ENCODE measurements around the gene TEPSIN.

Gene TEPSIN

GRCh38 chr17:81235822-81236740 is 2.8 kb downstream of the TEPSIN start:
- peaks cover 17% of the 10 kb centered on the region for H3K4me1 ChIP-seq
- H3K79me2 ChIP-seq, result peaks cover 28% of the 10 kb centered on the region
- H2AFZ ChIP-seq, result no peak overlapping the region
- no peak overlapping the region for H3K27ac ChIP-seq
- H3K9me3 ChIP-seq (ENCODE audit: control insufficient read depth, low read length), result no peaks in the 10 kb centered on the region
- H3K9ac ChIP-seq, result no peak overlapping the region
- H3K4me3 ChIP-seq (ENCODE audit: low read depth, low read length), result no peak overlapping the region
- no peaks in the 10 kb centered on the region for H3K27me3 ChIP-seq (ENCODE audit: control insufficient read depth, insufficient read depth, low read length)
- TF ChIP-seq CTCF (IDR thresholded peaks at IDR 0.05), result no peak
- no peak overlapping the region for H3K4me2 ChIP-seq (ENCODE audit: low read length)
- H3K36me3 ChIP-seq (ENCODE audit: control insufficient read depth, insufficient read depth, low read length), result no peaks in the 10 kb centered on the region

GRCh38 chr17:81234940-81235821 is 3.7 kb downstream of the TEPSIN start:
- no peak overlapping the region for H2AFZ ChIP-seq
- H3K4me1 ChIP-seq, result peaks cover 14% of the 10 kb centered on the region
- H3K27me3 ChIP-seq (ENCODE audit: control insufficient read depth, insufficient read depth, low read length), result no peaks in the 10 kb centered on the region
- H3K9ac ChIP-seq, result no peak overlapping the region
- no peaks in the 10 kb centered on the region for H3K9me3 ChIP-seq (ENCODE audit: control insufficient read depth, low read length)
- H3K4me2 ChIP-seq (ENCODE audit: low read length), result no peak overlapping the region
- H3K79me2 ChIP-seq, result peaks cover 27% of the 10 kb centered on the region
- no peak for TF ChIP-seq CTCF (IDR thresholded peaks at IDR 0.05)
- H3K4me3 ChIP-seq (ENCODE audit: low read depth, low read length), result no peak overlapping the region
- no peak overlapping the region for H3K27ac ChIP-seq
- no peaks in the 10 kb centered on the region for H3K36me3 ChIP-seq (ENCODE audit: control insufficient read depth, insufficient read depth, low read length)

- H3K4me3 ChIP-seq (ENCODE audit: low read depth, low read length), result no peak overlapping the region
- peaks cover 23% of the 10 kb centered on the region for H3K79me2 ChIP-seq
- H3K4me1 ChIP-seq, result peaks cover 9% of the 10 kb centered on the region
- no peak overlapping the region for H3K27ac ChIP-seq
- no peaks in the 10 kb centered on the region for H3K27me3 ChIP-seq (ENCODE audit: control insufficient read depth, insufficient read depth, low read length)
- H3K9me3 ChIP-seq (ENCODE audit: control insufficient read depth, low read length), result no peaks in the 10 kb centered on the region
- H2AFZ ChIP-seq, result no peak overlapping the region
- no peak overlapping the region for H3K4me2 ChIP-seq (ENCODE audit: low read length)
- H3K9ac ChIP-seq, result no peak overlapping the region
- H3K36me3 ChIP-seq (ENCODE audit: control insufficient read depth, insufficient read depth, low read length), result no peaks in the 10 kb centered on the region
- no peak for TF ChIP-seq CTCF (IDR thresholded peaks at IDR 0.05)
Measured at GRCh38 chr17:81234506-81234855, 4.4 kb downstream of the TEPSIN start.

GRCh38 chr17:81233811-81234505 is 4.9 kb downstream of the TEPSIN start:
- no peak for TF ChIP-seq CTCF (IDR thresholded peaks at IDR 0.05)
- no peaks in the 10 kb centered on the region for H3K36me3 ChIP-seq (ENCODE audit: control insufficient read depth, insufficient read depth, low read length)

More at GRCh38 chr17:81233811-81234505, 4.9 kb downstream of the TEPSIN start:
- Histone ChIP-seq H2AFZ (no peak overlapping the region), H3K79me2 (peaks cover 23% of the 10 kb centered on the region), H3K27ac (no peak overlapping the region), H3K27me3 (ENCODE audit: control insufficient read depth, insufficient read depth, low read length) (no peaks in the 10 kb centered on the region), H3K9me3 (ENCODE audit: control insufficient read depth, low read length) (no peaks in the 10 kb centered on the region), H3K4me1 (peaks cover 9% of the 10 kb centered on the region), H3K9ac (no peak overlapping the region), H3K4me2 (ENCODE audit: low read length) (no peak overlapping the region), H3K4me3 (ENCODE audit: low read depth, low read length) (no peak overlapping the region)

Data from parathyroid adenoma (tissue), 2 donors.